NOMO-1 treated with DMSO at 0.1 percent for 48 hours (cell line): ENCODE results near the gene KIF26A.

Source experiments
- DNase-seq: peaks from one replicate; lab custom pipeline; 2025; ENCODE audit not compliant: unreplicated experiment; lab: John Stamatoyannopoulos, UW

Gene KIF26A

DNA sequence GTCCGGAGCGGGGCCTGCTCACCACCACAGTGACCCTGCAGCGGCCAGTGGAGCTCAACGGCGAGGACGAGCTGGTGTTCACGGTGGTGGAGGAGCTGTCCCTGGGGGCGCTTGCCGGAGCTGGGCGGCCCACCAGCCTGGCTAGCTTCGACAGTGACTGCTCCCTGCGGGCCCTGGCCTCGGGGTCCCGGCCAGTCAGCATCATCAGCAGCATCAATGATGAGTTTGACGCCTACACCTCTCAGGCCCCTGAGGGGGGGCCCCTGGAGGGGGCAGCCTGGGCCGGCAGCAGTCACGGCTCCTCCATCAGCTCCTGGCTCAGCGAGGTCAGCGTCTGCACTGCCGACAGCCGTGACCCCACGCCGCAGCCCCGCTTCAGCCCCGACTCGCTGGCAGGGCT, 37.4 kb downstream of the KIF26A start:
- no peak for DNase-seq

GRCh38 chr14:104176611-104177010, 38.2 kb downstream of the KIF26A start:
- DNase-seq: no peak

GRCh38 chr14:104177411-104177810, 39.0 kb downstream of the KIF26A start:
- no peak for DNase-seq

DNA sequence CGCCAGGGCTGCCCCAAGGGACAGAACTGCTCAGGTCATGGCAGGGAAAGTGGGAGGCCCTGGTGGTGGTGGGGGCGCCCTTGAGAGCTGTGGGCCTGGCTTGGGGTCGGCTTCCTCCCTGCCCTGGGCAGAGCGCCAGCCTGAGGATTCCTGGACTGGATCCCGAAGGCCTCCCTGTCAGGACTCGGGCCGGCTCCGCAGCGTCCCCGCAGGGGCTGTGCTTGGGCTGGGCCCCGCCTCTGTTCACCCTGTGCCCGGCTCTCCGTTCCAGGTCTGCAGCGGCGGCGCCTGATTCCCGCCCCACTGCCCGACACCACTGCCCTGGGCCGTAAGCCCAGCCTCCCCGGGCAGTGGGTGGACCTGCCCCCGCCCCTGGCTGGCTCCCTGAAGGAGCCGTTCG, 39.9 kb downstream of the KIF26A start:
- no peak for DNase-seq

- no peak for DNase-seq
Observed at GRCh38 chr14:104179126-104179525, 40.7 kb downstream of the KIF26A start.

DNA sequence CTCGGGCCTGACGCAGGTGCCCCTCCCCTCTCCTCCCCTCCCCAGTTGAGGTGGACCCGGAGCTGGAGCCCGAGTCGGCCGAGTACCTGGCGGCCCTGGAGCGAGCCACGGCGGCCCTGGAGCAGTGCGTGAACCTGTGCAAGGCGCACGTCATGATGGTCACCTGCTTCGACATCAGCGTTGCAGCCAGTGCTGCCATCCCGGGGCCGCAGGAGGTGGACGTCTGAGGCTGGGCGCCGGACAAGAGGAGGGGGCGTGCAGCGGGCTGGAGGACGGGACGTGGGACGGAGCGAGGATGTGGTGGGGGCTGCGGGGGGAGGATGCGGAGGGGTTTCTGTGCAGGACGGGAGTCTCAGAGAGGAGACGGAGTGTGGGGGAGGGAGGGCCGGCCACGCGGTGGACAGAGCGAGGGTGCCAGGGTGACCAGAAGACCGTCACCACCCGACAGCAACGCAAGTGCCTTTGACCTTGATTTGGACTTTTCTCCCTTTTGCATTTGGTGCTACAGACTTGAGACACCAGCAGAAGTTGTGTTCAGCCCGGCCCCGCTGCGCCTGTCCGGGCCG, 41.3 kb downstream of the KIF26A start:
- no peak for DNase-seq

DNA sequence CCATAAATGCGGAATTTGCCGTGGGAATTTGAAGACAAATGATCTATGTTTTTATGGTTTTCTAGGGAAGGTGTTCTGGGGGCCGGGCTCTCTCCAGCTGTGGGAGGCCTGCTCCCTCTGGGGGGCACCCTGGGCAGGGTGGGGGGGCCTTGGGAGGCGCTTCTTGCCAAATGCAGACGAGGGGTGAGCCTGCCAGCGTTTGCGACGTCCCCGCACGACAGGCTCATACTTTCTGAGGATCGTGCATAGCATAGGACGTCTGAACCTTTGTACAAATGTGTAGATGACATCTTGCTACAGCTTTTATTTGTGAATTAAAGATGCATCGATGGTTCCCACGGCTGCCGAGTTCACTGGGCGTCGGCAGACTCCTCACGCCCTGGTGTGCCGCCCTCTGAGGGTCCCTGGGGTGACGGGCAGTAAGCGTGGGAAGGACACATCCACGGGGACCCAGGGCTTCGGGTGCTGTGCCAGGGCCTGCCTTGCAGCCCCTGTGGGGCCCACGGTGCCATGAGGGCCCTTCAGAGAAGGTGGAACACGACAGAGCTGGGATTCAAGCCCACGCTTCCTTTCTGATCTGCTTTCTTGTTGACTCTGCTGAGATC, 42.3 kb downstream of the KIF26A start:
- DNase-seq: no peak

GRCh38 chr14:104181761-104182530, 43.6 kb downstream of the KIF26A start:
- DNase-seq: no peak

GRCh38 chr14:104182857-104183425, 44.6 kb downstream of the KIF26A start:
- DNase-seq: no peak

DNA sequence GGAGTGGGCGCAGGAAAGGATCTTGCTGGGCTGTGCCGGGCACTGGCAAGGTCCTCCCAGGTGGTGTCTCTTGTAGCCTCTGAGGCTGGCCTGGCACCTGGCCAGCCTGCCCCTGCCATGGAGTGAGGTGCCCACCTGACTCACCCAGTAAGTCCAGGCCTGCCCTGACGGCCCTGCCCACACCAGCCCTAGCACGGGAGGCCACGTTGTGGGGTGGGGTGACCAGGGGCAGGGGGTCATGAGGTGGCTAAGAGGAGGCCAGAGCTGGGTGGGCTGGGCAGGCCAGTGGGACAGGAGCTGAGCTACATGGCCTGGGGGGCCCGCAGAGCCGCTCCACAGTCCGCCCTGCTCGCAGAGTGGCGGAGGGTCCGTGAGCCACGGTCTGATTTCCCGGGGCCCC, 45.4 kb downstream of the KIF26A start:
- no peak for DNase-seq

GRCh38 chr14:104184506-104184905, 46.1 kb downstream of the KIF26A start:
- no peak for DNase-seq

- no peak for DNase-seq
Observed at GRCh38 chr14:104184911-104185499, 46.6 kb downstream of the KIF26A start.

DNA sequence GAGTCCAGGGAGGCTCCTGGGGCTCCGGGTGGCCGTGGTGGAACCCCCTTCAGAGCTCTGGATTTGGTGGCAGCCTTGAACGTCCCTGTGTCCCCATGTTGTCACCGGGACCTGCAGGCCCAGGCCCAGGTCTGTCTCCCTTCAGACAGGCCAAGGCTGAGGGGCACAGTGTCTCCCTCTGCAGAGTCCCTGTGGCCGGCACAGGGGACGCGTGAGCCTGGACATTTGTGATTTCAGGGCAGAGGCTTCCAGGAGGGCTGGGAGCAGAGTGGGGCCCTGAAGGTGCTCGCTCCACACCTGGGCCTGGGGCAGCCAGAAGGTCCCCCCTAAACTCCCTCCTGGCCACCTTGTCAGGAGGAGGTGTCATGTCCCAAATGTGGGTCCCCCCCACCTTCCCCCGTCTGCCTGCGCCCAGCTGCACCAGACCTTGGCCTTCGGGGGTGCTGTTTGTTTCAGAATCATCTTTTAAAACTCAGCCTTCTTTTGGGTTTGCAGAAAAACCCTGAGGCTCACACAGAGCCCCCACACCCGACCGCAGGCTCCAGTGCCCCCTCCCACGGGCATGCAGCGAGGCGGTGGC, 47.6 kb downstream of the KIF26A start:
- DNase-seq: no peak

DNA sequence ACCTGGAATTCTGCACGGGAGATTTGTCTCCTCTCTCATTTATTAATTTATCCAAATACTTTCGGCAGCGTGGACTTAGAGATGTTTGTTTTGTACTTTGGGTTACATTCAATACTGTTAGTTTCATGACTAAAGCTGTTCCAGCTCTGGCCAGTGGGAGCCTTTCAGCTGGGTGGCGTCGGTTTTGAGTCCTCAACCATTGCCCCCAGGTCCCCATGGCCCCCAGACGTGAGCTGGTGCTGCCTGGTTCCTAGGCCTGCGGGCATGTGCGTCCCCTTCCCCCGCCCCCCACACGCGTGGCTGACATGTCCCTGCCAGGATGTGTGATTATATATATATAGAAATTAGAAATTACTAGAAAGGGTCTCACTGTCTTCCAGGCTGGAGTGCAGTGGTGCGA, 48.2 kb downstream of the KIF26A start:
- no peak for DNase-seq

DNA sequence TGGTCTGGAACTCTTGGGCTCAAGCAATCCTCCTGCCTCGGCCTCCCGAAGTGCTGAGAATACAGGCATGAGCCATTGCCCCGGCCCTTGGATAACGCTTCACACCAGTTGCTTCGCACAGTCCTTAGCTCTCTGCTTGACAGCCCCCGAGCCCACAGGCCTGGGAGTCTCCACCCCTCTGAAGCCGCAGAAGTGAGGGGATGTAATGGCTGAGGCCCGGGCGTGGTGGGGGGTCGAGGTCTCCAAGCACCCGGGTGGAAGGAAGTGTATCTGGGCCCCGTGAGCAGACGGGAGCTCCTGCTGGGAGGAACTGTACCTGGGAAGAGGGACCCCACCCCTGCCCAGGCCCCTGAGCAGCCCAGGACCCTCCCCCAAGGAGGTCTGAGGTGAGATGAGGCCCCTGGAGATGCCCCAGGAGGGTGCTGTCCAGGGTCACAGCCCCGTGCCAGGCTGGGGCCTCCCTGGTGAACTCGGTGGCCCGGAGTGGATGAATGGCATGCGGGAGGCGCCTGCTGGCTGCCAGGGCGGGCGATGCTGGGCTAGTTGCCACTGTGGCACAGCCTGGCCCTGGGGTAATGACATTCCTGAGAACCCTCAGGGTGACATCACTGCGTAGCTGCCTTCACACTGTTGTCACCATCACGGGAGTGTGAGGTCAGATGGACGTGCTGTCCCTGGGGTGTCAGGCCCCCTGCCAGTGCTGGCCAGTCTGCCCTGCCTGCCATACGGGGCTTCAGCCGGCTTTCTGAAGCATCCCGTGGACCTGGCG, 48.9 kb downstream of the KIF26A start:
- DNase-seq: no peak

DNA sequence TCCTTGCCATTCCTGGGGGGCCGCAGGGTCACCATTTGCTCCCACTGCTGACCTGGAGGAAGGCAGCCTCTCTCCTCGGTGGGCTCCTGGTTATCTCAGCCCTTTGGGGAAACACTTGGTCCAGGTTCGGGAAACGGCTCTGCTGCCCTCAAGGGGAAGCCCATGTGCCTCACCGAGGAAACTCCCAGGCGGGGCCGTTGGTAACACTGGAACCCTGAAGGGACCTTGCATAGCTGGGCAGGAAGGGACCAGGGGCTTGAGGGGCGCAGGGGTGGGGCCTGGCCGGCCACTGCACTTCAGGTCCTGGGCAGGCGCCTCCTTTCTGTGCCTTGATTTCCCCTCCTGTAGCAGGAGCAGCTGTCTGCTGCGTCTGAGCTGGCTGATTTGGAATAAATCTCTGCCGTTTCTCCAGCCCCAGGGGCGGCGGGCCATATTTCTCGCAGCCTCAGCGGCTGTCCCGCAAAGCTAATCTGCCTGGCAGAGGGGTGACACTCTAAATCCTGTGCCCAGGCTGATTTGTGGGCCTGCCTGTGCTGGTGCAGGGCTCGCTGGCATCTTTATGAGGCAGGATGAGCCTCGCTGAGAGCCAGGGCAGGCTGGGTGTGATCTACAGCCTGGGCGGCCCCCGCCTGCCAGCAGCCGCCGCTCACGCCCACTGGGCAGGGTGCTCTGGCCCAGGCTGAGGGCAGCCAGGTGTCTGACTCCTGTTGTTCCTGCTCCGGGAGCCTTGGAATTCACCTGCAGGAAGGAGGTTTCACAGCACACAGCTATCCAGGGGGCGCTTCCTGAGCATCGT, 49.7 kb downstream of the KIF26A start:
- DNase-seq: no peak

GRCh38 chr14:104188727-104189400, 50.5 kb downstream of the KIF26A start:
- no peak for DNase-seq

- DNase-seq: no peak
Observed at GRCh38 chr14:104189629-104190335, 51.4 kb downstream of the KIF26A start.
